GM19328 (cell line): ENCODE measurements around the gene ARHGAP15.

ENCODE experiments used
- ATAC-seq: cut with Tn5 transposase; IDR thresholded peaks from one replicate; pipeline ENCODE4 v1.9.1; 2021; ENCODE audit warnings: mild to moderate bottlenecking, moderate library complexity; ENCODE audit not compliant: unreplicated experiment

Gene ARHGAP15

GRCh38 chr2:143553261-143553660 lies 424.0 kb downstream of the ARHGAP15 start:
- no peak for ATAC-seq

- ATAC-seq = no peak
These were observed 429.4 kb downstream of the ARHGAP15 start for GRCh38 chr2:143558665-143559064.

GRCh38 chr2:143559147-143559546 lies 429.9 kb downstream of the ARHGAP15 start:
- no peak for ATAC-seq

- ATAC-seq = no peak
These were observed 431.5 kb downstream of the ARHGAP15 start for GRCh38 chr2:143560724-143561123.

- peak; percentile 65 for ATAC-seq
These were observed 435.2 kb downstream of the ARHGAP15 start for GRCh38 chr2:143564419-143564818.

- ATAC-seq = no peak
These were observed 442.5 kb downstream of the ARHGAP15 start for GRCh38 chr2:143571747-143572146.

- no peak for ATAC-seq
These were observed 443.2 kb downstream of the ARHGAP15 start for GRCh38 chr2:143572421-143572820.

DNA sequence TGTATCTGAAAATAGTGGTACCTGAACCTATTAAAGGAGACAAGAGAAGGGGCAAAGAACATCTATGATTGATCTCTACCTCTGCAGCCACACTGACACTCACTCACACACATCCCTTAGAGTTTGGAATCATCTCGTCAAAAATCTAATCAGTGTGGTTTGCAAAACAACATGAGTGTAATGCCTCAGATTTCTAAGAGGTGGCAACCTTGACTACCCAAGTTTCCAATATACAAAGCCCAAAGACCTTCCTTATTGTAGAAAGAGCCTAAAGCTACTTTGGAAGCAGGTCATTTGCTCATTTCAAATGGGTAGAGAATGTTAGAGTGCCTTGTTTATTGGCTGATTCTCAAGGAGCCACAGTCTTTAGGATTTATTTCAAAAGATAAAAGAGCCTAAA lies 444.9 kb downstream of the ARHGAP15 start:
- no peak for ATAC-seq

DNA sequence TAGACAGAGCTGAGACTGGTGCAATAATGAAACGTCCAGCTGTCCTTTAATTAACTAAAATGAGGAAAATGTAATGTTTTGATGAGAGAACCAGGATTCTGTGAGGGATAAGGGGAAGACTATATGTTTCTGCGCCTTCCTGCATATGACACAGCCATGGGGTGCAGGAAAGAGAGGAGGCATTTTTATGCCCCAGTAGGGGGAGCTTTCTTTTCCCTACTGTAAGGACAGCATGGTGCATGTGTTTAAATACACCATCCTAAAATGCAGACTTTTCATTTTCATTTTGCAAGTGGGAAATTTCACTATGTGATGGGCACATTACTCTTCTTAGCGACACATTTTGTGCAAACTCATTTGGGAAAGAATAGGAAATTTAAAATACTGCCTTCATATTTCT lies 446.1 kb downstream of the ARHGAP15 start:
- no peak for ATAC-seq

GRCh38 chr2:143577489-143577888 lies 448.3 kb downstream of the ARHGAP15 start:
- no peak for ATAC-seq

DNA sequence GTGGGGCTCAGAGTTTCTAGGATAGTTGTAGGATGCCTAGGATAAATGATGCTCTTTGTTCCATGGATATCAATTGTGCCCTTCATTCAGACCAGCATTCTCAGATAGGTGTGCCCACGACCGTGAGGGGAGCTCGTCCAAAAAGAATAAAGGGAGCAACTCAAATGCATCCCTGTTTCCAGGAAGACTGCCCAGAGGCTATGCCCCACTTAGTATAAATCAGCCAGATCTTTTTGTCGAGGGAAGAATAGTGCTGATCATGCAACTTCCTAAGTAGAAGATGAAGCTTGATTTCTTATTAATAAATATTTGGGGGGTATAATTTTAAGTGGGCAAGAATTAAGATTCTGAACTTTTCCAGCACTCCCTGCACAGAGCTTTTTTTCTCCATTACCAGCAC lies 450.2 kb downstream of the ARHGAP15 start:
- ATAC-seq = no peak

GRCh38 chr2:143581134-143581533 lies 451.9 kb downstream of the ARHGAP15 start:
- no peak for ATAC-seq

- ATAC-seq = no peak
These were observed 453.0 kb downstream of the ARHGAP15 start for GRCh38 chr2:143582046-143582747.

- no peak for ATAC-seq
These were observed 455.7 kb downstream of the ARHGAP15 start for GRCh38 chr2:143584936-143585335.

GRCh38 chr2:143586119-143586518 lies 456.9 kb downstream of the ARHGAP15 start:
- no peak for ATAC-seq

GRCh38 chr2:143588746-143589145 lies 459.5 kb downstream of the ARHGAP15 start:
- ATAC-seq = no peak

DNA sequence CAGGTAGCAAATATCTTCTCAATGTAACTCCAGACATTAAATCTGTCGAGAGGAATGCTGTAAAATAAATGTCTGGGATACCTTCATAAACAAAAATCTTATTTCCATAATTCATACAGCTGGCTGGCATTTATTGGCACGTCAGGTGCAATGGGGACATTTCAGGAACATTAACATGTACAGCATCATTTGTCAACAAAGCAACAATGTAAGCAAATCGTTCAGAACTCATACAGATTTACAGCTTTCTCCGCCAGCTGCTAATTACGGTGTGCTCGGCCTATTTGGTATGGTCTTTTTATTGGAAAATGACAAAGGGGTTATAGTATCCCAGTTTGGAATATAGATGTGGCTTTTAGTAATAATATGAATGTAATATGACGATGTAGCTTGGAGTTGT lies 464.9 kb downstream of the ARHGAP15 start:
- ATAC-seq = no peak

DNA sequence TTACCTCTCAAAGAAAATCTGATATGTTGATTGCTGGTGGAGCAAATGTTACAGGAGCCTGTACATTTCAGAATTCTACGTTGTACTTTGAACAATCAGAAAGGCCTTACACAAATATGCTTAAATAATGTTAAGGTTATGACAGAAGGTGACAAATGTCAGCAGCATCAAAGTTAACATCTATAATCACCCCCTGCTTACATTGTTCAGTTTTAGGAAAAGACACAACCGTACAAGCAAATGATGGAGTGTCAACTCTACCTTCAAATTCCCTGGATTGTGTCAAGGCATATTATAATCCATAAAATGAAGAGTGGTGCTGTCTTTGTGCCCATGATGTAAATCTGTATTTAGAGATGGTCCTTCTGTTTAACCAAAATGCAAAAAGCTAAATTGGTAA lies 465.5 kb downstream of the ARHGAP15 start:
- ATAC-seq = no peak

- no peak for ATAC-seq
These were observed 470.9 kb downstream of the ARHGAP15 start for GRCh38 chr2:143600116-143600515.

DNA sequence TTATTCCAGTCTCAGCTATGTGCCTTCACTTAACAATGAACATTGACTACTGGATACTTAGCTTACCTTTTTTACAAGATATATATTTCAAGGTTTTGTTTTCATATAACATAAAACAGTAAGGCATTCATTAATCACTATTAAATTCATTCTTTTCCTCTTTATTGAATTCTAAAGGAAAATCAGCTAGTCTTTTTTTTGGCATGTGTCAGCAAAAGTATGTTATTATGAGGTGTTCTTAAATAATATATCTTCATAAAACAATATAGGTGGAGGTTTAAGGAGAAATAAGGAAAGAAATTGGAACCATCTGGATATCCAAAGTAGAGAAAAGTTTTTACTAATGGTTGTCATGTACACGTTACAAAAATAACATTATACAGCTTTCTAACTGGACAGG lies 472.6 kb downstream of the ARHGAP15 start:
- ATAC-seq = no peak

DNA sequence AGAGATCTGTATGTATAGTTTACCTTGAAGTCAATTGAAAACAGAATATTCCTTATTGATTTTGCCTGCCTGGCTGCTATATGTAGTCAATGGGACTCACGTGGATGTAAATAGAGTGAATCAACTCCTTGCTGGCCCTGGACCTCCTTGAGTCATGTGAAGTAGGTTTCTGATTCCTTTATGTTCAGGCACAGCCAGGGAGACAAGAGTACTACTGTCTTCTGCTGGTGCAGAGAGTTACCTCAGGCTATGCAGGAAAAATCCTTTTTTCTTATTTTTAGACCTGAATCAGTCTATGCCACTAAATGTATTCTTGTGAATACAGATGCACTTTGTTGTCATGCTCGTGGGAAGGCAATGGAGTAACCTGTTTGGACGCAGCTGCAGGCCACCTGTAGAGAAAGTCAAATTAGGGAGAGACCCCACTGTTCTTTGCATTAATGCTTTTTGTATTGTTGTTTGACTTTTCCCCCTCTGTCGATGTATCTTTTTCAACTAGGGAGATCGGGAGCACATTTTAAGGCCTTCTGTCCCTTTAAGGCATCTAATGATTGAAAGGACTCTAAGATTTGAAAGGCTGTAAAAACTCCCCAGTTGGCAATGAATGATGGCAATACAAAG lies 473.9 kb downstream of the ARHGAP15 start:
- ATAC-seq = no peak

- ATAC-seq = no peak
These were observed 474.8 kb downstream of the ARHGAP15 start for GRCh38 chr2:143603846-143604565.
